Common myeloid progenitor, CD34-positive (primary cell): ENCODE data around the gene BRD1.
"Not testable (repeated sequence)": the region's sequence is repeated elsewhere in the genome, so short reads cannot be mapped to it uniquely, and the experiment has no call there.

Experiments
- CTCF ChIA-PET: fragments of 350-600 bp; sonication (Branson Sonifier 250); formaldehyde crosslinking; loops from one replicate; lab custom pipeline; 2021; ENCODE audit warnings: antibody characterized with exemption; lab: Charles Lee
- POLR2A ChIA-PET: fragments of 350-600 bp; sonication (Branson Sonifier 250); formaldehyde crosslinking; loops from one replicate; lab custom pipeline; 2021; ENCODE audit warnings: antibody characterized with exemption; lab: Charles Lee
- DNase-seq, 3 donors: peaks; one replicate each; pipeline versions ENCODE4 v3.0.0 to v3.0.0-alpha.2; 2013
- H3K27ac ChIP-seq, 2 experiments: 1 replicate in 1 of 2; 2 replicates in 1 of 2; pipeline ENCODE4 v1.7.0; 2013; ENCODE audit warnings: inconsistent platforms in 2 of 2, low read length in 2 of 2, mild to moderate bottlenecking in 2 of 2, low read depth in 1 of 2, moderate library complexity in 1 of 2; ENCODE audit not compliant: severe bottlenecking in 2 of 2, insufficient read depth in 1 of 2, poor library complexity in 1 of 2
- H3K27me3 ChIP-seq, 5 experiments: replicated peaks in 2 of 5; 1 replicate in 3 of 5; 2 replicates in 2 of 5; pipeline versions ENCODE4 v1.6.1 to v1.7.0; 2013; ENCODE audit warnings: low read length in 4 of 5, mild to moderate bottlenecking in 2 of 5, moderate library complexity in 2 of 5, inconsistent platforms in 1 of 5; ENCODE audit not compliant: insufficient read depth in 5 of 5, control insufficient read depth in 4 of 5
- H3K36me3 ChIP-seq, 4 experiments: 1 replicate in 2 of 4; 2 replicates in 2 of 4; pipeline versions ENCODE4 v1.6.1 to v1.7.0; 2013; ENCODE audit warnings: low read length in 3 of 4, control low read depth in 1 of 4, mild to moderate bottlenecking in 1 of 4; ENCODE audit not compliant: control insufficient read depth in 4 of 4, insufficient read depth in 4 of 4
- H3K4me1 ChIP-seq, 4 experiments: 1 replicate in 3 of 4; 2 replicates in 1 of 4; pipeline versions ENCODE4 v1.6.1 to v1.7.1; 2013; ENCODE audit warnings: low read length in 3 of 4, mild to moderate bottlenecking in 3 of 4, control low read depth in 1 of 4, inconsistent platforms in 1 of 4, moderate library complexity in 1 of 4; ENCODE audit not compliant: control insufficient read depth in 4 of 4, insufficient read depth in 4 of 4; ENCODE audit errors: control extremely low read depth in 1 of 4
- H3K4me3 ChIP-seq, 7 experiments: 1 replicate in 4 of 7; 2 replicates in 3 of 7; pipeline versions ENCODE4 v1.5.1 to v1.7.0; 2013; ENCODE audit warnings: mild to moderate bottlenecking in 7 of 7, low read length in 6 of 7, moderate library complexity in 6 of 7, inconsistent platforms in 2 of 7, low read depth in 2 of 7, control low read depth in 1 of 7; ENCODE audit not compliant: insufficient read depth in 4 of 7, control insufficient read depth in 1 of 7; ENCODE audit errors: extremely low read depth in 1 of 7
- H3K9me3 ChIP-seq, 5 experiments: 1 replicate in 4 of 5; 2 replicates in 1 of 5; pipeline versions ENCODE4 v1.6.1 to v1.7.1; 2013; ENCODE audit warnings: low read length in 4 of 5, mild to moderate bottlenecking in 2 of 5, inconsistent platforms in 1 of 5, low read depth in 1 of 5, moderate library complexity in 1 of 5; ENCODE audit not compliant: control insufficient read depth in 4 of 5, insufficient read depth in 2 of 5; ENCODE audit errors: control extremely low read depth in 1 of 5
- WGBS: methylation state at CpG from one replicate; pipeline ENCODE4 v1.1.5; 2013; ENCODE audit not compliant: insufficient coverage; 5-methylcytosine and 5-hydroxymethylcytosine counted together

BRD1 gene

GRCh38 chr22:49783926-49784629 is 43.6 kb downstream of the BRD1 start:
- Histone ChIP-seq H3K36me3 (peaks cover 6 to 88% (median 60%) of the 10 kb centered on the region in 4 experiments), H3K9me3 (no peaks in the 10 kb centered on the region), H3K4me3 (no peak overlapping the region), H3K4me1 (peaks cover 5 to 33% (median 11%) of the 10 kb centered on the region in 4 experiments), H3K27ac (no peak overlapping the region), H3K27me3 (no peaks in the 10 kb centered on the region)
- WGBS, result 95% methylated on average over 46 of the region's 47 CpGs
- POLR2A ChIA-PET, result interaction anchor here (0.6 to 1.0 kb wide), 2 partner anchors 14 to 79 kb away, joined by 3 read pairs; no protein-coding TSS in a partner anchor
- CTCF ChIA-PET, result no interaction called here
- no peak for DNase-seq

DNA sequence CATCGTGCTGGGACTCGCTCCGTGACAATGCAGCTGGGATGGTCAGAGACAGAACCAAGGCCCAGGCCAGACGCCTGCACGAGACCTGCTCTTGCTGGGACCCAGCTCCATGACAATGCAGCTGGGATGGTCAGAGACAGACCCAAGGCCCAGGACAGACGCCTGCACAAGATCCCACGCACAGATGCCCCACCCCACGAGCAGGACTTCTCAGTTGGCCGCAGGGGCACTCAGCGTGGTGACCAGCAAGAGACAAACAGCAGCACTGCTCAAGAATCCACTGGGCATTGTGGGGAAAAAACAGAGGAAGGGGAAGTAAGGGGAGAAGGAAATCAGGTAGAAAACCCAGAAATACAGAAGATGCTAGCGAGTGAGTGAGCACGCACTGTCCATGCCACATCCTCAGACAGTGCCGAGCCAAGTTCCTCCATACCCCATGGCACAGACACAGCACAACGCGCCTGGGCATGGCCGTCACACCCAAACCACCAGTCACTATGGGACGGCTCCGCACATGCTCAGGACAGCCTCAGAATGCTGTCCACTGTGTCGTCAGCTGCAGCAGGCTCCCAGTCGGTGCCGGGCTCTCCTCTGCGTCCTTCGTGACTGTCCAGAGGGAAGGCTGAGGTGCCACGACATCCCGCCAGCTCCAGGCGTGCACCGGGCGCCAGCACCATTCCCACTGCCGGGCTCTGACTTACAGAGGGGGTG is 44.5 kb downstream of the BRD1 start:
- WGBS, result 95% methylated on average over 25 of the region's 29 CpGs
- Histone ChIP-seq H3K4me3 (no peak overlapping the region), H3K36me3 (peaks cover 6 to 85% (median 63%) of the 10 kb centered on the region in 4 experiments), H3K27me3 (no peaks in the 10 kb centered on the region), H3K4me1 (peaks cover 0 to 24% (median 2%) of the 10 kb centered on the region in 4 experiments), H3K27ac (no peak overlapping the region), H3K9me3 (no peaks in the 10 kb centered on the region)
- DNase-seq, result no peak
- ChIA-PET POLR2A (interaction anchor here (0.6 kb wide), 1 partner anchor 80 kb away, joined by 3 read pairs; no protein-coding TSS in a partner anchor), CTCF (no interaction called here)

DNA sequence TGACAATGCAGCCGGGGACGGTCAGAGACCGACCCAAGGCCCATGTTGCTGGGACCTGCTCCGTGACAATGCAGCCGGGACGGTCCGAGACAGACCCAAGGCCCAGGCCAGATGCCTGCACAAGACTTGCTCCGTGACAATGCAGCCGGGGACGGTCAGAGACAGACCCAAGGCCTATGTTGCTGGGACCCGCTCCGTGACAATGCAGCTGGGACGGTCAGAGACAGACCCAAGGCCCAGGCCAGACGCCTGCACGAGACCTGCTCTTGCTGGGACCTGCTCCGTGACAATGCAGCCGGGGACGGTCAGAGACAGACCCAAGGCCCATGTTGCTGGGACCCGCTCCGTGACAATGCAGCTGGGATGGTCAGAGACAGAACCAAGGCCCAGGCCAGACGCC is 45.8 kb downstream of the BRD1 start:
- WGBS, result 98% methylated on average over 21 of the region's 21 CpGs
- H3K4me3 ChIP-seq, DNase-seq, H3K9me3 ChIP-seq, H3K27ac ChIP-seq, H3K27me3 ChIP-seq, CTCF ChIA-PET: not testable (repeated sequence)
- Histone ChIP-seq H3K36me3 (peaks cover 7 to 87% (median 65%) of the 10 kb centered on the region in 4 experiments), H3K4me1 (peaks cover 0 to 11% (median 0%) of the 10 kb centered on the region in 4 experiments)
- POLR2A ChIA-PET, result interaction anchor here (0.7 kb wide), 1 partner anchor 8 kb away, joined by 3 read pairs; no protein-coding TSS in a partner anchor

DNA sequence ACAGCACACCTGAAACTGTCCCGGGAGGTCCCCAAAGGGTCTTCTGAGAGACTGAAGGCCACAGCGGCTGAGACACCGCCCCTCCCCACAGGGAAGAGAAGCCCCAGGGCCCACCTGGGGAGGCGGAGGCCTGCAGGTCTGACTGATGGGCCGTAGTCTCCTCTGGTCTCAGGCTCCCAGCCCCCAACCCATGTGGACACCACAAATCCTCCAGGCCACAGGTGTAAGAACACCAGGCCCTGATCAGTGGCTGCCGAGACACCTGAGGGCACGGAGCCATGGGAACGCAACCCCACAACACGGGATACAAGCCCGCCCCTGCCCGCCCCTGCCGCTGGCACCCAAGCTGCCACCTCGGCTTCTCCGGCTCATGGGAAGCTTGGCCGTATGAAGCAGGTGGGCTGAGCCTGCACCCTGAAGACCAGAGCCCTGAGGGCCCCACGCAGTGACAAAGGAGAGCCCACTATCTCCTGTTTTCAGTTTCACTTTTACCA is 46.3 kb downstream of the BRD1 start:
- Histone ChIP-seq H3K4me3 (no peak overlapping the region), H3K27ac (no peak overlapping the region), H3K4me1 (peaks cover 0 to 6% (median 0%) of the 10 kb centered on the region in 4 experiments), H3K9me3 (no peaks in the 10 kb centered on the region), H3K27me3 (no peaks in the 10 kb centered on the region), H3K36me3 (peaks cover 7 to 87% (median 65%) of the 10 kb centered on the region in 4 experiments)
- CTCF ChIA-PET, result interaction anchor here (1.0 kb wide), 1 partner anchor 8 kb away, joined by 4 read pairs; no protein-coding TSS in a partner anchor
- POLR2A ChIA-PET, result interaction anchor here (0.7 kb wide), 1 partner anchor 9 kb away, joined by 3 read pairs; no protein-coding TSS in a partner anchor
- WGBS, result 90% methylated on average over 15 of the region's 16 CpGs
- DNase-seq, result no peak

DNA sequence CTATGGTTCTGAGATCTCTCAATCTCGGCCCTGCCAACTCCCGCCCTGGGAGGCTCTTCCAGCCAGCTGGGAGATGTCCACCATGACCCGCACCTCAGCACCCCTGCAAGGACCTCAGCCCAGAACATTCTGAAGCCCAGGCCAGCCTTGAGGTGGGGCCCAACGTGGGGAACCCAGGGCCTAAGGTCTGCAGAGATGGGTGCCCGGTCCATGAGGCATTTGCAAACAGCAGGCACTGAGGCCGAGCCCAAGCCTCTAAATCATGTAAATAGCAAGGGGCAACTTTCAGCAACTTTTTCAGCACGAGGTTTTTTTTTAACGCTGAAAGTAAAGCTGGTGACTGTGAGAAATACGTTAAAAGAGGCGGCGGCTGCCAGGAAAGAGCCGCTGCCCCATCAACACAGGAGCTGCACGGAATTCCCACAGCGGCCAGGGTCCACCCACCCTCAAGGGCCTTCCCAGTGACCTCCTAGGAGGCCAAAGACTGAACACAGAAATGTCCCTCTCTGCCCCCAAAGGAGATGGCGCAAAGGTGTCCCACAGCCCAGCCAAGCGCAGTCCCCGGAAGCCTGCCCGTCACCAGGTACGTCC is 46.9 kb downstream of the BRD1 start:
- H3K9me3 ChIP-seq, result no peaks in the 10 kb centered on the region
- H3K4me1 ChIP-seq, result peaks cover 0 to 1% (median 0%) of the 10 kb centered on the region in 4 experiments
- no peak for DNase-seq
- no peak overlapping the region for H3K27ac ChIP-seq
- no peak overlapping the region for H3K4me3 ChIP-seq
- POLR2A ChIA-PET, result no interaction called here
- CTCF ChIA-PET, result interaction anchor here (1.0 kb wide), 1 partner anchor 9 kb away, joined by 4 read pairs; no protein-coding TSS in a partner anchor
- H3K36me3 ChIP-seq, result peaks cover 7 to 87% (median 66%) of the 10 kb centered on the region in 4 experiments
- H3K27me3 ChIP-seq, result no peaks in the 10 kb centered on the region
- WGBS, result 95% methylated on average over 19 of the region's 19 CpGs

- no peak for DNase-seq
- Histone ChIP-seq H3K27me3 (no peaks in the 10 kb centered on the region), H3K4me3 (no peak overlapping the region), H3K36me3 (peaks cover 8 to 85% (median 65%) of the 10 kb centered on the region in 4 experiments), H3K27ac (no peak overlapping the region), H3K9me3 (no peaks in the 10 kb centered on the region), H3K4me1 (peaks cover 0 to 2% (median 1%) of the 10 kb centered on the region in 4 experiments)
- WGBS, result 97% methylated on average over 31 of the region's 34 CpGs
- POLR2A ChIA-PET, result no interaction called here
- CTCF ChIA-PET, result interaction anchor here (1.0 kb wide), 1 partner anchor 10 kb away, joined by 4 read pairs; no protein-coding TSS in a partner anchor
These were observed 47.6 kb downstream of the BRD1 start for GRCh38 chr22:49779853-49780697.
